Mesangial cell (primary cell): ENCODE data around the gene ZKSCAN5. TPM values are rescaled to one million over a fixed set of nuclear protein-coding genes. Genes with fewer than 3 reads are reported as not detected.

ENCODE experiments used
- total RNA-seq: library from RNA; depleted of rRNA; stranded (reverse); fragments of >200 nt; gene quantifications from 2 replicates; pipeline ENCODE4 v1.2.3, GENCODE V29; 2015

ZKSCAN5 gene
- total RNA-seq, result 5.4 and 6.8 TPM in 2 replicates

GRCh38 chr7:99504603-99505323 is at the start of gene ZKSCAN5:
ZKSCAN5 (plus strand) TSS chr7:99504662; CDS start chr7:99506045, 1,383 bp downstream.

GRCh38 chr7:99472561-99473314 is 31.7 kb upstream of the ZKSCAN5 start, which contains the start of gene ZNF789:
ZNF789 (plus strand) TSS chr7:99472890; CDS start chr7:99476457, 3,567 bp downstream.

DNA sequence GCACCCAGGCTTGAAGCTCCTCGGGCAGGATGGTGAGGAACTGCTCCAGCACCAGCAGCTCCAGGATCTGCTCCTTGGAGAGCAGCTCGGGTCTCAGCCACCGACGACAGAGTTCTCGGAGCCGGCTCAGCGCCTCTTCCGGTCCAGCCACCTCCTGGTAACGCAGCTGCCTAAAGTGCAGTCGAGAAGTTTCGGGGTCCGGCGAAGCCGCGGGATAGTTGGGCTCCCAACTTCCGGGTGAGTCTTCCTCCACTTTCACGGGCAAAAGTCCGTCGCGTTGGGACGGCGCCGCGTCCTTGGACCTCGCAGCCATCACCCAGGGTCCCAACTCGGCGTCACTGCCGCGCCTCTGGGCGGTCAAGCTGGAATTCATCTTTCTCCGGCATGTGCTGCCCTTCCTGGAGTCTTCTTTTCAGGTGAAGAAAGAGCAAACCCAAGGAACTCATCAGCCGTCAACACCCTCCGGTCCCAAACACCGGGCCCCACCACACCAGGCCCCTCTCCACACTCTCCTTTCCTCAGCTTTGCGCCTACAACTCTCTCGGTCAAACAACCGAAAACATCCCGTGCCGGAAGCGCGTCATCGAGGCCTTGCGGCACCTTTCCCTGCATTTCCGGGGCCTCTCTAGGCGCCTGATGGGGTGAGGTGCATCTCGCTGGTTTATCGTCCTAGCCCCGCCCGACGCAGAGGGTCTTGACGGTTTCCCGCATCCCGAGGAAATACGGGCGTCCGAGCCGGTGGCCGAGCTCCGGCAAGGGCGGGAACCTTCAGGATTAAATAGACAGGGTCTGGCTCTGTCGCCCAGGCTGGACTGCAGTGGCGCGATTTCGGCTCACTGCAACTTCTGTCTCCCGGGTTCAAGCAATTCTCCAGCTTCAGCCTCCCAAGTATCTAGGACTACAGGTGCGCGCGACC is 4.5 kb upstream of the ZKSCAN5 start, which contains the start of gene ZNF394:
Gene ZNF394 (minus strand): TSS at position 561 of the 916 bp plus-strand sequence. CDS start 188 bp downstream, at position 373.

DNA sequence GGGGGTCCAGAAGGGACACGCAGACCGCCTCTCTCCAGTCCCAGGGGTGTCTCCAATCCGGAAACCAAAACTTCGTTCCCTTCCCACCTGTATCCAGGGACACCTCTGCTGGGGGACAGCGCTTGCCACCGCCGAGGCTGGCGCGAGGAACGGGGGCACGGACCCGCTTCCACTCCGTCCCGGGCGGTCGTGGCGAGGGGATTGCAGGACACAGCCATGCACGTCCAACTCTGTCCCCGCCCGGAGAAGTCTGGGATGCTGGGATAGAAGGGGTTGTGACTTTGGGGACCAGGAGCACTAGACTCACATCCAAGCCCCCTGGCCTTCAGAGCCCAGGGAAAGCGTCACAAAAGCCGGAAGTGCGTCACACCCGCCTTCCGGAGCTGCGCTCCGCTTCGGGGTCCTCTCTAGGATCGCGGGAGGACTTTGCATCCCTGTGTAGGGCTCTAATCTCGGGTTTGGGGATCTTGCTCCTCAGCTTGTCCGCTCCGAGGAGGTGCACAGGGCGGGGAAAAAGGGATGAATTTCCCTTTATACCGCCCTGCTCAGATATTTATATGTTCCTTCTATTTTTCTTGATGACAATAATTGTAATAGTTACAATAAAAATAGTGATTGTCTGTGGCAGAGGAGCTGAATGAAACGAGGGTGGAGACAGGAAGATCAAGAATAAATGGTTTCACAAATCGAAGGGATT is 47.5 kb downstream of the ZKSCAN5 start, which contains the start of gene FAM200A:
Gene FAM200A (minus strand): TSS at position 348 of the 697 bp plus-strand sequence. CDS start 3,707 bp downstream, outside the sequence.

GRCh38 chr7:99558306-99559174 is 54.1 kb downstream of the ZKSCAN5 start, which contains the start of gene ZNF655:
ZNF655 (plus strand) TSS chr7:99558642; CDS start chr7:99560560, 1,918 bp downstream.

Other genes with a start within 250 kb of the ZKSCAN5 start
- gene MYH16, start 231.8 kb upstream of the ZKSCAN5 start, total RNA-seq, result 1.1 TPM in 1 of 2 replicates, not detected in the other
- gene ARPC1A, start 178.8 kb upstream of the ZKSCAN5 start, total RNA-seq, result 147 and 185 TPM in 2 replicates
- 348 and 395 TPM in 2 replicates for gene ARPC1B, start 129.9 kb upstream of the ZKSCAN5 start, total RNA-seq
- gene PDAP1, start 96.1 kb upstream of the ZKSCAN5 start, total RNA-seq, result 23.5 and 58.7 TPM in 2 replicates
- gene BUD31, start 95.7 kb upstream of the ZKSCAN5 start, total RNA-seq, result 65.4 and 79.7 TPM in 2 replicates
- gene PTCD1, start 65.9 kb upstream of the ZKSCAN5 start, total RNA-seq, result 6.2 and 9.5 TPM in 2 replicates
- 23.1 and 37.5 TPM in 2 replicates for gene CPSF4, start 65.7 kb upstream of the ZKSCAN5 start, total RNA-seq
- 1,186 and 1,721 TPM in 2 replicates for gene ATP5MF, start 38.5 kb upstream of the ZKSCAN5 start, total RNA-seq
- gene ZNF789, start 31.8 kb upstream of the ZKSCAN5 start, total RNA-seq, result 3.1 and 7.5 TPM in 2 replicates
- 7.7 and 10.8 TPM in 2 replicates for gene ZNF394, start 4.4 kb upstream of the ZKSCAN5 start, total RNA-seq
- gene FAM200A, start 47.5 kb downstream of the ZKSCAN5 start, total RNA-seq, result 2.6 and 3.9 TPM in 2 replicates
- 48.9 and 53.7 TPM in 2 replicates for gene ZNF655, start 54.0 kb downstream of the ZKSCAN5 start, total RNA-seq
- 0.51 and 0.65 TPM in 2 replicates for gene TMEM225B, start 93.6 kb downstream of the ZKSCAN5 start, total RNA-seq
- gene ZSCAN25, start 112.3 kb downstream of the ZKSCAN5 start, total RNA-seq, result 7.3 and 8.4 TPM in 2 replicates
- gene CYP3A5, start 175.3 kb downstream of the ZKSCAN5 start, total RNA-seq, result 0.16 and 3.4 TPM in 2 replicates
- gene CYP3A7, start 230.5 kb downstream of the ZKSCAN5 start, total RNA-seq, result not detected in 2 replicates